SK-N-MC (cell line): ENCODE measurements around the gene TMEM63C.

Experiments
- EZH2 ChIP-seq: fragments of 200-600 bp; sonication (generic); IDR thresholded peaks from one replicate; pipeline ENCODE4 v1.6.1; 2017; ENCODE audit warnings: antibody characterized with exemption
- POLR2AphosphoS5 ChIP-seq: IDR thresholded peaks from 2 replicates; pipeline ENCODE4 v1.6.1; 2012; ENCODE audit warnings: mild to moderate bottlenecking, low read depth, low read length, borderline replicate concordance

DNA sequence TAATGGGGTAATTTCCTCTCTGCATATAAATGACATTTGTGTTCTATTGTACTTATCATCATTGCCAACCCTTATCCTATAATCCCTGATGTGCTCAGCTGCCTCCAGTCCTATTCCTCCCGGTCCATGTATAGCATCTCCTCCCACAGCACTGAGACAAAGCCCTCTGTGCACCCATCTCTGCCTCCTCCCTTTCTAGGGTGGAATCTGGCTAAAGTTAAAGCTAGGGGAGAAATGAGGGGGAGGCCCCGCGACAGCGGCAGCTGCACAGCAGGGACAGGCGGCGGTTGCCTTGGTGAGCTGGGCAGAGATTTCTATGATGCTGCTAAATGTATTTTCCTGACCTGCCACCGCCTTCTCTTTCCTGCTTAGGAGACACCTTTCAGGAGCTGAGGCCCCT lies 27.2 kb upstream of the TMEM63C start:
- no peak for TF ChIP-seq POLR2AphosphoS5
- no peak for TF ChIP-seq EZH2
